MCF 10A (cell line): ENCODE results near the gene SLC35A5. TPM values are rescaled to one million over a fixed set of nuclear protein-coding genes. Genes with fewer than 3 reads are reported as not detected.

Experiments
- BruUV-seq: library from RNA; stranded (reverse); fragments of 400-500 nt; replicated peaks from 2 replicates; lab custom pipeline; 2021; lab: Mats Ljungman, UMichigan
- CTCF ChIA-PET: fragments of 300-600 bp; sonication (Branson Sonifier 250); formaldehyde crosslinking; extraction: SDS; loops from one replicate; lab custom pipeline; 2021; ENCODE audit warnings: antibody characterized with exemption, inconsistent platforms; lab: Yijun Ruan, JAX
- POLR2A ChIA-PET: fragments of 300-600, 350-650 bp; sonication (Branson Sonifier 250); formaldehyde crosslinking; extraction: SDS; loops from one replicate; lab custom pipeline; 2020; ENCODE audit warnings: antibody characterized with exemption, inconsistent platforms; lab: Yijun Ruan, JAX
- DNase-seq: peaks from one replicate; pipeline ENCODE4 v3.0.0-alpha.2; 2018; ENCODE audit not compliant: unreplicated experiment
- H3K27ac Mint-ChIP-seq: one replicate; pipeline ENCODE4 v1.8.0; 2022; ENCODE audit warnings: mild to moderate bottlenecking, low read depth, mixed read lengths; ENCODE audit not compliant: unreplicated experiment
- H3K27me3 Mint-ChIP-seq: one replicate; pipeline ENCODE4 v1.8.0; 2022; ENCODE audit warnings: mixed read lengths; ENCODE audit not compliant: insufficient read depth, unreplicated experiment
- H3K36me3 Mint-ChIP-seq: one replicate; pipeline ENCODE4 v1.8.0; 2022; ENCODE audit warnings: mild to moderate bottlenecking, moderate library complexity, mixed read lengths; ENCODE audit not compliant: insufficient read depth, unreplicated experiment
- H3K4me1 Mint-ChIP-seq: one replicate; pipeline ENCODE4 v1.8.0; 2022; ENCODE audit warnings: mixed read lengths; ENCODE audit not compliant: insufficient read depth, unreplicated experiment
- H3K4me3 Mint-ChIP-seq: one replicate; pipeline ENCODE4 v1.8.0; 2022; ENCODE audit warnings: mild to moderate bottlenecking, moderate library complexity, mixed read lengths; ENCODE audit not compliant: unreplicated experiment
- H3K9me3 Mint-ChIP-seq: one replicate; pipeline ENCODE4 v1.8.0; 2022; ENCODE audit warnings: mixed read lengths; ENCODE audit not compliant: unreplicated experiment
- CTCF ChIP-seq: fragments of 200-600 bp; IDR thresholded peaks from one replicate; pipeline ENCODE4 v1.8.0; 2022; ENCODE audit warnings: antibody characterized with exemption, mild to moderate bottlenecking; ENCODE audit not compliant: unreplicated experiment
- intact Hi-C: fragments of 100-400 bp; cut with micrococcal nuclease; formaldehyde crosslinking; loops from 2 replicates; pipeline ENCODE4 v1.14.1; 2022
- total RNA-seq: library from RNA; stranded (reverse); gene quantifications from 2 replicates; pipeline ENCODE4 v1.2.3, GENCODE V29; 2022

The SLC35A5 gene
- total RNA-seq, 1 experiment from 2014 or later: 26.7 TPM

GRCh38 chr3:112579232-112579631 lies 17.4 kb downstream of the SLC35A5 start:
- Mint-ChIP-seq H3K9me3 (no peaks in the 10 kb centered on the region), H3K36me3 (peaks cover 51% of the 10 kb centered on the region), H3K27ac (no peak overlapping the region), H3K27me3 (no peaks in the 10 kb centered on the region), H3K4me3 (no peak overlapping the region), H3K4me1 (no peaks in the 10 kb centered on the region)
- no TSS peak for BruUV-seq
- intact Hi-C loops: no loop called here
- no peak for DNase-seq
- POLR2A ChIA-PET: interaction anchor here (1.3 kb wide), 1 partner anchor 11 kb away, joined by 3 read pairs; no protein-coding TSS in a partner anchor
- CTCF ChIA-PET: interaction anchor here (1.2 to 7.6 kb wide), 4 partner anchors 8 to 392 kb away, joined by 3 to 77 read pairs (median 11); partner anchors contain the start of gene CCDC80
- TF ChIP-seq CTCF: no peak

- Mint-ChIP-seq H3K36me3 (peaks cover 56% of the 10 kb centered on the region), H3K27ac (no peak overlapping the region), H3K27me3 (no peaks in the 10 kb centered on the region), H3K4me1 (no peaks in the 10 kb centered on the region), H3K4me3 (no peak overlapping the region), H3K9me3 (no peaks in the 10 kb centered on the region)
- intact Hi-C loops: loop anchor here (10.0 kb wide), 1 partner anchor 705 kb away; no protein-coding TSS in a partner anchor
- BruUV-seq: no TSS peak
- no peak for DNase-seq
- TF ChIP-seq CTCF: no peak
- ChIA-PET CTCF (interaction anchor here (1.2 to 7.6 kb wide), 6 partner anchors 8 to 399 kb away, joined by 3 to 77 read pairs (median 4); partner anchors contain the start of gene CCDC80), POLR2A (interaction anchor here (0.9 to 1.3 kb wide), 3 partner anchors 10 to 35 kb away, joined by 3 to 4 read pairs (median 3); no protein-coding TSS in a partner anchor)
Measured at GRCh38 chr3:112579697-112580096, 17.9 kb downstream of the SLC35A5 start.

GRCh38 chr3:112582244-112582874 lies 20.5 kb downstream of the SLC35A5 start:
- Mint-ChIP-seq H3K27ac (no peak overlapping the region), H3K9me3 (no peaks in the 10 kb centered on the region)
- intact Hi-C loops: loop anchor here (1.0 to 10.0 kb wide), 6 partner anchors 20 to 702 kb away; partner anchors contain the start of gene CCDC80

More at GRCh38 chr3:112582244-112582874, 20.5 kb downstream of the SLC35A5 start:
- POLR2A ChIA-PET: interaction anchor here (1.1 to 1.8 kb wide), 11 partner anchors 21 to 409 kb away, joined by 3 to 9 read pairs (median 4); partner anchors contain the start of genes ATG3 and SLC35A5
- Mint-ChIP-seq H3K4me3 (no peak overlapping the region), H3K27me3 (no peaks in the 10 kb centered on the region), H3K36me3 (peaks cover 49% of the 10 kb centered on the region), H3K4me1 (no peaks in the 10 kb centered on the region)
- CTCF ChIA-PET: interaction anchor here (0.6 to 7.6 kb wide), 41 partner anchors 8 to 409 kb away, joined by 3 to 77 read pairs (median 5); partner anchors contain the start of genes ATG3, CCDC80, GTPBP8 and SLC35A5
- DNase-seq: peak; percentile 51
- TF ChIP-seq CTCF: peak; percentile 51
- no TSS peak for BruUV-seq
